ENCODE results near the gene TMEM120B.

DNA sequence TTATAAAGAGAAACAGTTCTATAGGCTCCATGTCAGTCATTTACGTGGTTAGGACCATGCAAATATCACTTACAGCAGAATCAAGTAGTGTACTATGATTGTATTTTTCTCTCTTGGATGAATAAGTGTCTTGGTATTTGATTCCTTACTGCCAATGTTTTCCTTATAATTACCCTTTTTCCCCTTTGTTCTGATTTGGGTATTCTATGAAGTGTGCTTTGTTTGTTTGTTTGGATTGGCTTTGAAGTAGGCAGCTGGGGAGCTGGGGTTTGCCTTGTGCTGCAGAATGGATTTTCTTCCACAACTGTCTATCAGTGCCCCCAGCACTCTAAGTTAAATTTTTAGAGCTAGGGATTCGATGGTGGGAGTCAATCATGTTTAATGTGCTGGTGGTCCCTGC lies 12.4 kb downstream of the TMEM120B start:
- no peak for TF ChIP-seq POLR2A (IDR thresholded peaks at IDR 0.05)
- TF ChIP-seq, protein P1, sequence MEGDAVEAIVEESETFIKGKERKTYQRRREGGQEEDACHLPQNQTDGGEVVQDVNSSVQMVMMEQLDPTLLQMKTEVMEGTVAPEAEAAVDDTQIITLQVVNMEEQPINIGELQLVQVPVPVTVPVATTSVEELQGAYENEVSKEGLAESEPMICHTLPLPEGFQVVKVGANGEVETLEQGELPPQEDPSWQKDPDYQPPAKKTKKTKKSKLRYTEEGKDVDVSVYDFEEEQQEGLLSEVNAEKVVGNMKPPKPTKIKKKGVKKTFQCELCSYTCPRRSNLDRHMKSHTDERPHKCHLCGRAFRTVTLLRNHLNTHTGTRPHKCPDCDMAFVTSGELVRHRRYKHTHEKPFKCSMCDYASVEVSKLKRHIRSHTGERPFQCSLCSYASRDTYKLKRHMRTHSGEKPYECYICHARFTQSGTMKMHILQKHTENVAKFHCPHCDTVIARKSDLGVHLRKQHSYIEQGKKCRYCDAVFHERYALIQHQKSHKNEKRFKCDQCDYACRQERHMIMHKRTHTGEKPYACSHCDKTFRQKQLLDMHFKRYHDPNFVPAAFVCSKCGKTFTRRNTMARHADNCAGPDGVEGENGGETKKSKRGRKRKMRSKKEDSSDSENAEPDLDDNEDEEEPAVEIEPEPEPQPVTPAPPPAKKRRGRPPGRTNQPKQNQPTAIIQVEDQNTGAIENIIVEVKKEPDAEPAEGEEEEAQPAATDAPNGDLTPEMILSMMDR (IDR thresholded peaks at IDR 0.05): no peak

All from transverse colon (tissue), 3 donors.